Measurements from ENCODE around the gene PWWP2A. TPM values are rescaled to one million over a fixed set of nuclear protein-coding genes. Genes with fewer than 3 reads are reported as not detected.

The PWWP2A gene
- total RNA-seq, 1 experiment from 2014 or later: 66.7 TPM

- Histone ChIP-seq H3K56ac (ENCODE audit: insufficient read length, low read depth, low read length) (no peak overlapping the region), H3K27ac (ENCODE audit: insufficient read length, low read depth, low read length) (no peak overlapping the region), H3K79me2 (ENCODE audit: insufficient read depth, low read length) (no peaks in the 10 kb centered on the region), H3K79me1 (ENCODE audit: insufficient read depth, low read depth, low read length, poor library complexity, severe bottlenecking) (no peaks in the 10 kb centered on the region), H4K20me1 (ENCODE audit: control insufficient read depth, insufficient read depth, insufficient read length) (no peaks in the 10 kb centered on the region), H2BK5ac (ENCODE audit: insufficient read length, low read length) (no peak overlapping the region), H4K8ac (replicated peaks; ENCODE audit: insufficient read length, low read depth, low read length) (no peak overlapping the region), H3K9ac (ENCODE audit: extremely low read depth, insufficient read length, low read length) (no peak overlapping the region), H3K23me2 (ENCODE audit: insufficient read length, low read depth, low read length, poor library complexity, severe bottlenecking) (no peaks in the 10 kb centered on the region), H3K4ac (ENCODE audit: low read depth, low read length) (no peak overlapping the region), H3K18ac (ENCODE audit: insufficient read length, low read depth, low read length) (no peak overlapping the region), H2AFZ (ENCODE audit: low read length) (no peak overlapping the region), H3K14ac (ENCODE audit: insufficient read depth, low read length) (no peak overlapping the region), H2AK5ac (ENCODE audit: insufficient read length, low read length) (no peak overlapping the region), H2BK20ac (ENCODE audit: low read depth, low read length, poor library complexity, severe bottlenecking) (no peak overlapping the region), H3K9me3 (ENCODE audit: control insufficient read depth, low read depth, low read length) (no peaks in the 10 kb centered on the region), H3K4me2 (ENCODE audit: insufficient read depth, insufficient read length, low read length) (no peak overlapping the region), H2BK12ac (ENCODE audit: insufficient read length, low read depth, low read length) (no peak overlapping the region), H2BK120ac (ENCODE audit: low read depth, low read length, poor library complexity, severe bottlenecking) (no peak overlapping the region), H3T11ph (ENCODE audit: low read length) (no peak overlapping the region), H3K4me1 (ENCODE audit: insufficient read depth, low read length) (no peaks in the 10 kb centered on the region), H3K23ac (ENCODE audit: insufficient read length, low read depth, low read length) (no peak overlapping the region), H3K27me3 (ENCODE audit: insufficient read depth, low read length) (no peaks in the 10 kb centered on the region; the same call in 1 of the 2 replicates), H4K91ac (ENCODE audit: insufficient read length, low read depth, low read length) (no peak overlapping the region), H2BK15ac (ENCODE audit: low read depth, low read length) (no peak overlapping the region), H4K5ac (ENCODE audit: insufficient read length, low read depth, low read length) (no peak overlapping the region)
- peaks cover 0 to 4% of the 10 kb centered on the region in 2 experiments; a peak in 2 of 5 replicates for H3K9me3 Mint-ChIP-seq
- no peak for DNase-seq
- no peak overlapping the region for H3K27ac Mint-ChIP-seq
- H3K27me3 Mint-ChIP-seq (ENCODE audit: low read depth): no peaks in the 10 kb centered on the region
- WGBS (ENCODE audit: extremely low coverage, insufficient read length, low lambda C conversion rate): no CpG with 5 or more reads among the region's 4 CpGs
- peaks cover 16 to 18% of the 10 kb centered on the region in 2 experiments for H3K4me1 Mint-ChIP-seq
- peaks cover 14 to 59% (median 38%) of the 10 kb centered on the region in 3 experiments; a peak in 6 of 7 replicates for H3K36me3 Mint-ChIP-seq (ENCODE audit: insufficient read depth in 1 of 3, low read depth in 3 of 3)
- TF ChIP-seq CTCF (conservative IDR thresholded peaks at IDR 0.05): no peak
- H3K4me3 Mint-ChIP-seq: no peak overlapping the region
Observed at GRCh38 chr5:160060001-160060400, 59.2 kb downstream of the PWWP2A start.
